HL-60 (cell line): ENCODE data around the gene FCRL1.

Source experiments
- POLR2AphosphoS5 ChIP-seq: IDR thresholded peaks from 2 replicates; pipeline ENCODE4 v1.6.1; 2012; ENCODE audit warnings: low read depth
- TF ChIP-seq, protein P1 (sequence below): IDR thresholded peaks from one replicate; pipeline ENCODE4 v1.5.1; 2011; ENCODE audit warnings: low read length, control low read depth, inconsistent platforms; ENCODE audit not compliant: insufficient read depth
- TF ChIP-seq, protein P2 (sequence below): IDR thresholded peaks from 2 replicates; pipeline ENCODE4 v1.6.1; 2012; ENCODE audit warnings: low read depth; ENCODE audit not compliant: insufficient replicate concordance

DNA sequence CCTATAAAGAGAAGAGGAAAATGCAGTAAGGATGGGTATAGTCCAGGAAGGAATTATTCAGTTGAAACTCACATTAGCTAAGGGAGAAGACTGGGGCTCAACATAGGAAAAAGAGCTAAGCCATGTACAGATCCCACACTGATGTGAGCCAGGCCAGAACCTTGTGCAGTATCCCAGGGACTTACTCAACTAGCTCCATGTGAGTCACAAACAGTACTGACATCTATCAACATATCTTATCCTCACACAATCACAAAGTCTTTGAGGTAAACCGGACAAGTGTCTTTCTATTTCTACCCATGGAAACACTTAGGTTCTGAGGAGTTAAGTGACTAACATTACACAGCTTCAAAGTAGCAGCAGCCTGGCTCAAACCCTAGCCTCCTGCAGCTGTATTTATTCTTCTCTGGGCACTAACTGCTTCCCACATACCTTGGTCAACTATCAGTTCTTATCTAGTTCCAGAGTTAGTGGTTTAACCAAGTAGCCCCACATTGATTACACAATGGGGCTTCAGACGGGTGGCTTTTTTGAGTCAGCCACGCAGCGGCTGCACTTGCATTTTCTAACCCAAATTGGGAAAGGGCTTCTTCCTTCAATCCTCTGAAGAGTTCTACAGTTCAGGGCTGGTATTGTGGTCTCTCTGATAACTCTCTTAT, 12.2 kb upstream of the FCRL1 start:
- TF ChIP-seq, protein P1, sequence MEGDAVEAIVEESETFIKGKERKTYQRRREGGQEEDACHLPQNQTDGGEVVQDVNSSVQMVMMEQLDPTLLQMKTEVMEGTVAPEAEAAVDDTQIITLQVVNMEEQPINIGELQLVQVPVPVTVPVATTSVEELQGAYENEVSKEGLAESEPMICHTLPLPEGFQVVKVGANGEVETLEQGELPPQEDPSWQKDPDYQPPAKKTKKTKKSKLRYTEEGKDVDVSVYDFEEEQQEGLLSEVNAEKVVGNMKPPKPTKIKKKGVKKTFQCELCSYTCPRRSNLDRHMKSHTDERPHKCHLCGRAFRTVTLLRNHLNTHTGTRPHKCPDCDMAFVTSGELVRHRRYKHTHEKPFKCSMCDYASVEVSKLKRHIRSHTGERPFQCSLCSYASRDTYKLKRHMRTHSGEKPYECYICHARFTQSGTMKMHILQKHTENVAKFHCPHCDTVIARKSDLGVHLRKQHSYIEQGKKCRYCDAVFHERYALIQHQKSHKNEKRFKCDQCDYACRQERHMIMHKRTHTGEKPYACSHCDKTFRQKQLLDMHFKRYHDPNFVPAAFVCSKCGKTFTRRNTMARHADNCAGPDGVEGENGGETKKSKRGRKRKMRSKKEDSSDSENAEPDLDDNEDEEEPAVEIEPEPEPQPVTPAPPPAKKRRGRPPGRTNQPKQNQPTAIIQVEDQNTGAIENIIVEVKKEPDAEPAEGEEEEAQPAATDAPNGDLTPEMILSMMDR = no peak
- TF ChIP-seq POLR2AphosphoS5 = peak; percentile 56; the same call in 1 of the 2 replicates
- TF ChIP-seq, protein P2, sequence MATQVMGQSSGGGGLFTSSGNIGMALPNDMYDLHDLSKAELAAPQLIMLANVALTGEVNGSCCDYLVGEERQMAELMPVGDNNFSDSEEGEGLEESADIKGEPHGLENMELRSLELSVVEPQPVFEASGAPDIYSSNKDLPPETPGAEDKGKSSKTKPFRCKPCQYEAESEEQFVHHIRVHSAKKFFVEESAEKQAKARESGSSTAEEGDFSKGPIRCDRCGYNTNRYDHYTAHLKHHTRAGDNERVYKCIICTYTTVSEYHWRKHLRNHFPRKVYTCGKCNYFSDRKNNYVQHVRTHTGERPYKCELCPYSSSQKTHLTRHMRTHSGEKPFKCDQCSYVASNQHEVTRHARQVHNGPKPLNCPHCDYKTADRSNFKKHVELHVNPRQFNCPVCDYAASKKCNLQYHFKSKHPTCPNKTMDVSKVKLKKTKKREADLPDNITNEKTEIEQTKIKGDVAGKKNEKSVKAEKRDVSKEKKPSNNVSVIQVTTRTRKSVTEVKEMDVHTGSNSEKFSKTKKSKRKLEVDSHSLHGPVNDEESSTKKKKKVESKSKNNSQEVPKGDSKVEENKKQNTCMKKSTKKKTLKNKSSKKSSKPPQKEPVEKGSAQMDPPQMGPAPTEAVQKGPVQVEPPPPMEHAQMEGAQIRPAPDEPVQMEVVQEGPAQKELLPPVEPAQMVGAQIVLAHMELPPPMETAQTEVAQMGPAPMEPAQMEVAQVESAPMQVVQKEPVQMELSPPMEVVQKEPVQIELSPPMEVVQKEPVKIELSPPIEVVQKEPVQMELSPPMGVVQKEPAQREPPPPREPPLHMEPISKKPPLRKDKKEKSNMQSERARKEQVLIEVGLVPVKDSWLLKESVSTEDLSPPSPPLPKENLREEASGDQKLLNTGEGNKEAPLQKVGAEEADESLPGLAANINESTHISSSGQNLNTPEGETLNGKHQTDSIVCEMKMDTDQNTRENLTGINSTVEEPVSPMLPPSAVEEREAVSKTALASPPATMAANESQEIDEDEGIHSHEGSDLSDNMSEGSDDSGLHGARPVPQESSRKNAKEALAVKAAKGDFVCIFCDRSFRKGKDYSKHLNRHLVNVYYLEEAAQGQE = no peak
